ENCODE results near the gene IL1B.
"Not testable (repeated sequence)": the region's sequence is repeated elsewhere in the genome, so short reads cannot be mapped to it uniquely, and the experiment has no call there.

The IL1B gene

DNA sequence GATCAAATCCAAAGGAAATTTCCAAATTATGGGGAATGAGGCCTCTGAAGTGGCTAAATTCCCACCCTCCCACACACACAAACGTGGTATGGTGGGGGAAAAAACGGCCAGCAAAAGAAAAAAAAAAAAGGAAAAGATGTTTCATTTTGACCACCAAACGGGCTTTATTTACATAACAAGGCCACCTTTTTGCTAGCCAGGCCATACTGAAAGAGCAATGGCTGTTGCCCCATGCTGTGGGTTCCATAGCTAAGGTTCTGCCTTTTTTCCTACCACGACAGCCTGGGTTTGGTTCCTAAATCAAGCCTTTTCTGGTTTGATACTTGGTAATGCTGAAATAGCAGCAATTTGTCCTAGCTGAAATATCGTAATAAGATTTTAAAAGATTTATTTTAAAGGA is 14.0 kb upstream of the IL1B start:
- DNase-seq (ENCODE audit: low read depth in 2 of 2), result no peak

DNA sequence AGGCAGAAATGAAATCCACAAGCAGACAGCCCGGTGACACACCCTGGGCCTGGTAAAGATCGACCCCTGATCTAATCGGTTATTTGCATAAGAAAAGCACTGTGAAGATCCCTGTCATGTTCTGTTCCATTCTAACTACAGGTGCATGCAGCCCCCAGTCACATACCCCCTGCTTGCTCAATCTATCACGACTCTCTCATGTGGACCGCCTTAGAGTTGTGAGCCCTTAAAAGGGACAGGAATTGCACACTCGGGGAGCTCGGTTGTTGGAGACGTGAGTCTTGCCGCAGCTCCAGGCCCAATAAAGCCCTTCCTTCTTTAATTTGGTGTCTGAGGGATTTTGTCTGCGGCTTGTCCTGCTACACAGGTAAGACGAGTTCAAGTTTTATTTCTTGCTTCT is 13.4 kb upstream of the IL1B start:
- no peak for DNase-seq (ENCODE audit: low read depth in 2 of 2)

DNA sequence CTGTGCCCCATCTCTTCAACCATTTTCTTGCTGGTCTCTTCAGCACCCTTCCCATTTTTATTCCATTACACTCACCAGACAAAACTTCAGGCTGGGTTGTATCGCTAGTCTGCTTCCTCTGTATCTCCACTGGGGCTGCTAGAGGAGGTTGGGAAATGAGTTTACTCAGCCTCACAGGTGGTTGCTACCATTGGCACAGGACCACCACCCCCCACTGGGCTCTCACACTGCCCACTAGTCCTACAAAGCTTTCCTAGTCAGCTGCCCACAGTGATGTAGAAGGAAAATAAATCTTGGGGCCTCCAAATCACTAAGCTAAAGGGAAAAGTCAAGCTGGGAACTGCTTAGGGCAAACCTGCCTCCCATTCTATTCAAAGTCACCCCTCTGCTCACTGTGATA is 12.3 kb upstream of the IL1B start:
- no peak for DNase-seq (ENCODE audit: low read depth in 2 of 2)

- DNase-seq (ENCODE audit: low read depth in 2 of 2), result no peak
These were observed 9.5 kb upstream of the IL1B start for GRCh38 chr2:112846031-112846430.

GRCh38 chr2:112843836-112844235 is 7.3 kb upstream of the IL1B start:
- DNase-seq (ENCODE audit: low read depth in 2 of 2), result no peak

- no peak for DNase-seq (ENCODE audit: low read depth in 2 of 2)
These were observed 6.7 kb upstream of the IL1B start for GRCh38 chr2:112843288-112843687.

DNA sequence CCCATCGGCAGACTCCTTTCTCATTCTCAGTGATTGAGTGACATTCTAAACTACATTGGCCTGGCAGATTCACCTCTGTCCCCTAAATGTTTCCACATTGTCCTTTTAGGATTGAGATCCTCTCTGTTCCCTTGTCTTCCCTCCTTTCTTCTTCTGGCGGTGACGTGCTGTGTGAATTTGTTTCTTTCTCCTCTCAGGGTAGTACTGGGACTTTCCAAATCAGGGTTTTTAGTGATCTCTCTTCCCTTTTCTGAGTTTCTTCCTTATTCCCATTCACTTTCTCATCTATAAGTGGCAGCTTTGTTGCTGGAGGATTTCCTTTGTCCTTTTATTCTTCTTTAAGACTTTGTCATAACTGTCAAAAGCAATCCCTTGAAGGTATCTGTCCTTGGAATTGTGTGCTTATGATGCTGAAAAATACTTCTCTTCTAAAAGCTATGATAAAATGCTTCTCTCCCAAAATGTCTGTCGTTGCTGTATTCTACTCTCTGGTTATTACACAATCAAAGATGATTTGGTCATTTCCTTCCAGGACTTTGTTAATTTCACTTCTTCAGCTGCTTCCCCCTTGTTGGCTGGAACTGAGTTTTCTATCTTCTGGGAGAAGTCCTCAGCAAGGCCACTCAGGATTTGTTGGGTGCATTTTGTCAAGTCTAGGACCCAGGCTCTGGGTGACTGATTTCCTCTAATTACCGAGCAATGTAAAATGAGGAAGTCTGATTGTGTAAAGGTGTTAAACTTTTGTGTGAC is 4.9 kb upstream of the IL1B start:
- DNase-seq (ENCODE audit: low read depth in 2 of 2), result no peak

DNA sequence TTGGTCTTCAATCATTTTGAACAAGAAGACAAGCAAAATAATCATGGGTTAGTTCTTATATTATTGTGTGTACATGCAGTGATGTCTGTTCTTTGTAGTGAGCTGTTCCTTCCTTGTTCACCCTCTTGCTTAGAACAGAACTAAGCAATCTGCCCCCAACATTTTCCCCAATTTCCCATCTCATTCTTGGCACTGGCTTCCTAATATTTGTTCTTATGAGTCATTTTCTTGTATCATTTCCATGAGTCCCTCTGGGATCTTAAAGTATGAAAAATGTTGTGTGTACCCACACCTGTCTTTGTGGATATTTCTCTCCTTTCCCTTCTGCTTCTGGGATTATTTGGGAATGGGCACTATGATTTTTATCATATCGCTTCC is 3.5 kb upstream of the IL1B start:
- no peak for DNase-seq (ENCODE audit: low read depth in 2 of 2)

DNA sequence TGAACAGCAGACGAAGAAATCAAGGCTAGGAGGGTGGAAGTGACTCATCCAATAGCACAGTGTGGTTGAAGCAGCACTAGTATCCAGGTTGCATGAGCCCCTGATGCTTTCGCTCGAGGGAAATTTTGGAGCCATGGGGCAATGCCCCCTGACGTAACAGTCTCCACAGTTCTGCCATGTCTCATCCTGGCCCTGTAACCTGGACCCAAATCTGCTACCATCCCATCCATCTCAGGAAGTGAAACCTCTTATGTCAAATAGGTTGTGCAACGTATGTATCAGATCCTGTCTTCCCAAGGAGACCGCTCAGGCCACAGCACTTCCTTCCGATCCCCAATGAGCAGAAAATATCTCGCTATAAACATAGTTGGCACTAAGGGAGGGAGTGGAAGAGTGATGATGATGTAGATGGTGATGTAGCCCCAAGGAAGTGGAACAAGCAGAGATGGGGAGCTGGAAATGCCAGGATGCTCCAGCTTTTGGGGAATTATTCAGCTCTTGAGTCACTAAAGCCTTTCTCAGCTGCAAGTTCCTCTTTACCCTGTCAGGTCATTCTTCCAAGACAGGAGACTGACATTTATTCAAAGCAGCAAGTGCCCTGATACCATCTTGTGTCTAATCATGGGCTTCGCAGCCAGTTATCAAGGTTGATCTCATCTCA is 3.0 kb upstream of the IL1B start:
- DNase-seq (ENCODE audit: low read depth in 2 of 2), result no peak

DNA sequence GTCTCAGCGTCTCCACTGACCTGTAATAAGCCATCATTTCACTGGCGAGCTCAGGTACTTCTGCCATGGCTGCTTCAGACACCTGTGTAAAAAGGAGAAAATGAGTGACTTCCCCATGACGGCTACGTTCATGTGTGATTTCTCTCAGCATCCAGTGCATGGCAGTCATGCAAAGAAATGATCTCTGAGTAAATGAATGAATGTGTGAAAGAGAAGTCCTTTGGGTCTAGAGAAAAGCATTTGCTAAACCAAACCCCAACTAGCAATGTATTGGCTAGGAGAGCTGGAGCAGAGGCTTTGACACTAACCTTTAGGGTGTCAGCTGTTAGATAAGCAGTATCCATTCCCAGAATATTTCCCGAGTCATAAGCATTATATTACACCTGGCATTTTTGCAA is 417 bp downstream of the IL1B start:
- DNase-seq (ENCODE audit: low read depth in 2 of 2), result no peak

GRCh38 chr2:112835536-112836162 is 930 bp downstream of the IL1B start:
- no peak for DNase-seq (ENCODE audit: low read depth in 2 of 2)

- DNase-seq (ENCODE audit: low read depth in 2 of 2), result no peak
These were observed 1.5 kb downstream of the IL1B start for GRCh38 chr2:112835061-112835501.

DNA sequence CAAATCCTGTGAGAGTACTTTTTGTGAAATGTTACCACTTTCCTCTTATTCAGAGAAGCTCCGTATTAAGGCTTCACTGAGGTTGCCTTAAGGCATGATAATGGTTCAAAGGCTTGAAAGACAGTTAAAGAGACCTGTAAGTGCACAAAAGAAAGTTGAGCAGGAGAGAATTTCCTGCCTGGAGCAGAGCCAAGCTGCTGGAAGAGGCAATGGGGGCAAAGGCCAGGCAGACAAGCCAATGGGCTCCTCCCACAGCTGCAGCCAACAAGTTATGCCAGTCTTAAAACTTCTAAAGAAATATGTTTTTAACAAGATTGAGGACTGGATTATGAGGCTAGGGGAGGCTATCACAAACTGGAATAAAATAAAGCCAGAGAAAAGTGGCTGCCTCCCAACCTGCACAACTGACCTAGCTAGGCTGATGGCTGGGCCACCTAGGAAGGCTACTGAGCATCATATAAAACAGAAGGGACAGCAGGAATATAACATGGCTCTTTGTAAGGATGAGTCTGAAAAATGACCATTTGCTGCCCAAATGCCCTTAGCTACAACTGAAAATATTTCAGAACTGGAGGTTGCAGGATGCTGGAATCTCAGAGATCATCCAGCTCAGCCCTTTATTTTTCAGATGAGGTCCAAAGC is 2.1 kb downstream of the IL1B start:
- DNase-seq (ENCODE audit: low read depth in 2 of 2), result no peak

GRCh38 chr2:112833976-112834375 is 2.6 kb downstream of the IL1B start:
- no peak for DNase-seq (ENCODE audit: low read depth in 2 of 2)

DNA sequence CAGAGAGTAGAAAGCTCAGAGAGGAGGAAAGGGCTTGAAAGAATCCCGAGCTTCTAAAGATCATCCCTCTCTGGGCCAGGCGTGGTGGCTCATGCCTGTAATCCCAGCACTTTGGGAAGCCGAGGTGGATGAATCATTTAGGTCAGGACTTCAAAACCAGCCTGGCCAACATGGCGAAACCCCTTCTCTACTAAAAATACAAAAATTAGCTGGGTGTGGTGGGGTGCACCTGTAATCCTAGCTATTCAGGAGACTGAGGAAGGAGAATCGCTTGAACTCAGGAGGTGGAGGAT is 3.0 kb downstream of the IL1B start:
- not testable (repeated sequence) for DNase-seq (ENCODE audit: low read depth in 2 of 2)

DNA sequence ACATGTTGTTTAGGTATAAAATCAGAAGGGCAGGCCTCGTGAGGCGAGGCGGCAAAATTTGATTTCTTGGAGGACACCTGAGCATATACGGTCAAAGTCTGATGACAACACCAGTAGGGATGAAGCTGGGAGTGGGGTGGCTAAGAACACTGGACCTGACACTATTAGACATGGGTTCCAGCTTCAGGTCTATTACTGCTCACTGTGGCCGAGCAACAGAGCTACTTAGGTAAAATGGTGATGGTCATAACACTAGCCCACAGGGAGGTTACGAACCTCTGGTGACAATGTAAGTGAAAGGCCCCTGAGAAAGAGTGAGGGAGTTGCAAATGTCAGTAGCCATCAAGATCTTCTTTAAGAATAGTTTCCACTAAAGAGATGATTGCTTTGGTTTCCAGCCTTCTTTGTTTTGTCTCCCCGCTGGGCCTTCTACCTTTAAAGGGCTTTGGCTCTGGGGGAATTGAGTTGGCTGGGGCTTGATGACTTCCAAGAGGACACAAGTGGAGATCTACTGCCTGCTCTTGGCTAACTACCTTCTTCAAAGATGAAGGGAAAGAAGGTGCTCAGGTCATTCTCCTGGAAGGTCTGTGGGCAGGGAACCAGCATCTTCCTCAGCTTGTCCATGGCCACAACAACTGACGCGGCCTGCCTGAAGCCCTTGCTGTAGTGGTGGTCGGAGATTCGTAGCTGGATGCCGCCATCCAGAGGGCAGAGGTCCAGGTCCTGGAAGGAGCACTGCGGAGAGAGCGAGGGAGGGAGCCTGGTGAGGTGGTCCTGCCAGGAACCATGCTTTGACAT is 3.5 kb downstream of the IL1B start:
- DNase-seq (ENCODE audit: low read depth in 2 of 2), result no peak

DNA sequence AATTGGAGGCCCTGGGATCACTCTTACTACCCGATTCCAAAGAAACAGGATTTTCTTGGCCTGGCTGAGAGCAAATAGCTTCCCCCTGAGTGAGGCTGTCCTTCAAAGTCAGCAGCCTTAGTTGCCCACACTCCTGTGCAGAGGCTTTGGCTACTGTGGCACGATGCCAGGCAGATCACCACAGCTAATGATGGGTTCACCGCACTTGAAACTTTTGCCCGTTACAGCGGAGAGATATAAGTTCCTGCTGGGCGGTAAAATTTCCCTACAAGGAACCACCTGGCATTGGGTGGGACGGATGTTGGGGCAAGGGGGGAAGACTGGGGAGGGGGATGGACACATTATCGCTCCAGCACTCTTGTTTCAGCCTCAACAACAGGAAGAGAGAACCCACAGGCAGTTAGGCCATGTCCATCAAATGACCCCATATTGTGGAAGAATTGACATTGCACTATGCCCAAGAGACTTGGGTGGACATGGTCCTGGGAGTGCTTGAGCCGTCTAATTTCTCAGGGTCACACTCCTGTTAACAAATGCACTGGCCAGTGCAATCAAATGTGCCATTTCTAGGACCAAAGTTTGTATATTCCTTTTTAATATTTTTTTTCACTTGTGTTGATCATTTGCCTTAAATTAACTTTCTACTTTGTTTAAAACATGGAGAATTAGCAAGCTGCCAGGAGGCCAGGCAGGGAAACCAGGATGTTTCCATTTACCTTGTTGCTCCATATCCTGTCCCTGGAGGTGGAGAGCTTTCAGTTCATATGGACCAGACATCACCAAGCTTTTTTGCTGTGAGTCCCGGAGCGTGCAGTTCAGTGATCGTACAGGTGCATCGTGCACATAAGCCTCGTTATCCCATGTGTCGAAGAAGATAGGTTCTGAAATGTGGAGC is 4.4 kb downstream of the IL1B start:
- no peak for DNase-seq (ENCODE audit: low read depth in 2 of 2)

- DNase-seq (ENCODE audit: low read depth in 2 of 2), result no peak
These were observed 5.1 kb downstream of the IL1B start for GRCh38 chr2:112831513-112831845.

GRCh38 chr2:112830682-112831512 is 5.7 kb downstream of the IL1B start:
- DNase-seq (ENCODE audit: low read depth in 2 of 2), result no peak

GRCh38 chr2:112829961-112830681 is 6.5 kb downstream of the IL1B start:
- DNase-seq (ENCODE audit: low read depth in 2 of 2), result no peak
